Measurements from ENCODE around the gene ASB17. TPM values are rescaled to one million over a fixed set of nuclear protein-coding genes. Genes with fewer than 3 reads are reported as not detected.

ASB17 gene
- total RNA-seq, 1 donor from 2014 or later: not detected

GRCh38 chr1:75937034-75937433 lies 4.8 kb upstream of the ASB17 start:
- TF ChIP-seq POLR2A (IDR thresholded peaks at IDR 0.05) (no peak), CTCF (IDR thresholded peaks at IDR 0.05) (no peak), POLR2AphosphoS5 (IDR thresholded peaks at IDR 0.05; ENCODE audit: insufficient read depth in 1 of 2, low read depth in 1 of 2) (no peak)
- no peaks in the 10 kb centered on the region for H3K9me3 ChIP-seq
- no peak overlapping the region for H3K27ac ChIP-seq
- H3K27me3 ChIP-seq: no peaks in the 10 kb centered on the region
- H3K36me3 ChIP-seq: no peaks in the 10 kb centered on the region
- H3K4me3 ChIP-seq: no peak overlapping the region
- no peaks in the 10 kb centered on the region for H3K4me1 ChIP-seq
- intact Hi-C loops (cut with DNase I): no loop called here
- DNase-seq (ENCODE audit: extremely low spot score in 2 of 2): no peak

- no peaks in the 10 kb centered on the region for H3K4me1 ChIP-seq
Observed at GRCh38 chr1:75922698-75923097, 9.5 kb downstream of the ASB17 start.

GRCh38 chr1:75916834-75917233 lies 15.4 kb downstream of the ASB17 start:
- Histone ChIP-seq H3K4me3 (no peak overlapping the region), H3K36me3 (no peaks in the 10 kb centered on the region), H3K9me3 (no peaks in the 10 kb centered on the region), H3K27ac (no peak overlapping the region), H3K27me3 (no peaks in the 10 kb centered on the region), H3K4me1 (no peaks in the 10 kb centered on the region)
- no peak for DNase-seq (ENCODE audit: extremely low spot score in 2 of 2)
- intact Hi-C loops (cut with DNase I): no loop called here
- TF ChIP-seq POLR2AphosphoS5 (IDR thresholded peaks at IDR 0.05; ENCODE audit: insufficient read depth in 1 of 2, low read depth in 1 of 2) (no peak), POLR2A (IDR thresholded peaks at IDR 0.05) (no peak), CTCF (IDR thresholded peaks at IDR 0.05) (no peak)

More at GRCh38 chr1:75922698-75923097, 9.5 kb downstream of the ASB17 start:
- Histone ChIP-seq H3K27ac (no peak overlapping the region), H3K27me3 (no peaks in the 10 kb centered on the region), H3K4me3 (no peak overlapping the region), H3K9me3 (no peaks in the 10 kb centered on the region), H3K36me3 (no peaks in the 10 kb centered on the region)
- intact Hi-C loops (cut with DNase I): no loop called here
- DNase-seq (ENCODE audit: extremely low spot score in 2 of 2): no peak
- TF ChIP-seq POLR2AphosphoS5 (IDR thresholded peaks at IDR 0.05; ENCODE audit: insufficient read depth in 1 of 2, low read depth in 1 of 2): no peak
- no peak for TF ChIP-seq CTCF (IDR thresholded peaks at IDR 0.05)
- TF ChIP-seq POLR2A (IDR thresholded peaks at IDR 0.05): no peak

- no peak for DNase-seq (ENCODE audit: extremely low spot score in 2 of 2)
- TF ChIP-seq POLR2A (IDR thresholded peaks at IDR 0.05) (no peak), CTCF (IDR thresholded peaks at IDR 0.05) (no peak), POLR2AphosphoS5 (IDR thresholded peaks at IDR 0.05; ENCODE audit: insufficient read depth in 1 of 2, low read depth in 1 of 2) (no peak)
- Histone ChIP-seq H3K4me3 (no peak overlapping the region), H3K9me3 (no peaks in the 10 kb centered on the region), H3K4me1 (no peaks in the 10 kb centered on the region), H3K27me3 (no peaks in the 10 kb centered on the region), H3K36me3 (no peaks in the 10 kb centered on the region), H3K27ac (no peak overlapping the region)
- intact Hi-C loops (cut with DNase I): no loop called here
Observed at GRCh38 chr1:75908717-75909152, 23.5 kb downstream of the ASB17 start.

GRCh38 chr1:75901371-75901770 lies 30.8 kb downstream of the ASB17 start:
- no peaks in the 10 kb centered on the region for H3K27me3 ChIP-seq
- H3K9me3 ChIP-seq: no peaks in the 10 kb centered on the region
- no peaks in the 10 kb centered on the region for H3K36me3 ChIP-seq
- no peak overlapping the region for H3K4me3 ChIP-seq
- TF ChIP-seq POLR2A (IDR thresholded peaks at IDR 0.05): no peak
- no peak for DNase-seq (ENCODE audit: extremely low spot score in 2 of 2)
- no peaks in the 10 kb centered on the region for H3K4me1 ChIP-seq
- intact Hi-C loops (cut with DNase I): no loop called here
- H3K27ac ChIP-seq: no peak overlapping the region

GRCh38 chr1:75884437-75884836 lies 47.8 kb downstream of the ASB17 start:
- no peak for TF ChIP-seq POLR2A (IDR thresholded peaks at IDR 0.05)
- TF ChIP-seq POLR2AphosphoS5 (IDR thresholded peaks at IDR 0.05; ENCODE audit: insufficient read depth in 1 of 2, low read depth in 1 of 2): no peak
- TF ChIP-seq CTCF (IDR thresholded peaks at IDR 0.05): no peak

More at GRCh38 chr1:75884437-75884836, 47.8 kb downstream of the ASB17 start:
- Histone ChIP-seq H3K36me3 (no peaks in the 10 kb centered on the region), H3K4me3 (no peak overlapping the region), H3K4me1 (no peaks in the 10 kb centered on the region), H3K27me3 (no peaks in the 10 kb centered on the region), H3K9me3 (no peaks in the 10 kb centered on the region), H3K27ac (no peak overlapping the region)
- DNase-seq (ENCODE audit: extremely low spot score in 2 of 2): no peak
- intact Hi-C loops (cut with DNase I): no loop called here
